AG09309 (cell line): ENCODE data around the gene VPS51.

Experiments
- DNase-seq: peaks from one replicate; pipeline ENCODE4 v3.0.0-alpha.2; 2010; ENCODE audit warnings: low read depth
- H3K4me3 ChIP-seq: 2 replicates; pipeline ENCODE4 v1.5.1; 2011; ENCODE audit warnings: mild to moderate bottlenecking, low read depth, low read length, moderate library complexity; ENCODE audit not compliant: control insufficient read depth
- CTCF ChIP-seq: IDR thresholded peaks from 2 replicates; pipeline ENCODE4 v1.5.1; 2011; ENCODE audit warnings: mild to moderate bottlenecking, low read depth, low read length, inconsistent platforms; ENCODE audit not compliant: insufficient read depth, control insufficient read depth; ENCODE audit errors: missing control alignments

The VPS51 gene

DNA sequence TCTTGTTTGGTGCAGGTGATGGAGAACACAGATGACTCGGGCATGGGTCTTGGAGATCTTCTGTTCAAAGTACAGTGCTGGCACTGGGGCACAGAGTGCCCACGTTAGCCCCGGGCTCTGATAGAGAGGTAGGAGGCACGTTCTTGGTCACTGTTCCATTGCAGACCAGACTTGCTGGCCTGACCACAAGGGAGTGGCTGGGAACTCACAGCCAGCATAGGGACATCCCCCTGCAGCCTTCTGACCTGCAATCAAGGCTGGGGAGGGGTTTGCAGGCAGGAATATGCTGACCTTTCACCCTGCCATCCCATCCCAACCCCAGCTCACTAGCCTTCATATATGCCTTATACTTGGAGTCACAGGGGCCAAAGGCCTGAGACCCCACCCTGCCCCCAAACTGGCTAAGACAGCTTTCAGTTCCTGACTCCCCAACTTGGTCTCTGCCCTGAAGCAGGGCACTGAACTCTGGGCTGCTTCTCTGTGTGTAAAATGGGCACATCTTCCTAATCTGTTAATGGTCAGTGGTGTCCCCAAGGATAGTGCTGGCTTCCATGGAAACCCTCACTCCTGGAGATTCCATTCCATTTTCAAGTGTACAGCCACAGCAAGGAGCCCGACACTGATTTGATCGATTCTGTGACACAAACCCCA is 30.7 kb downstream of the VPS51 start:
- no peak overlapping the region for H3K4me3 ChIP-seq
- no peak for DNase-seq
- no peak for TF ChIP-seq CTCF

- DNase-seq, result no peak
- TF ChIP-seq CTCF, result no peak
These were observed 31.6 kb downstream of the VPS51 start for GRCh38 chr11:65127473-65128181.

GRCh38 chr11:65128182-65129145 is 32.5 kb downstream of the VPS51 start:
- no peak for TF ChIP-seq CTCF
- H3K4me3 ChIP-seq, result no peak overlapping the region

More at GRCh38 chr11:65127473-65128181, 31.6 kb downstream of the VPS51 start:
- no peak overlapping the region for H3K4me3 ChIP-seq

GRCh38 chr11:65129649-65130441 is 33.8 kb downstream of the VPS51 start:
- no peak overlapping the region for H3K4me3 ChIP-seq
- DNase-seq, result no peak
- no peak for TF ChIP-seq CTCF

More at GRCh38 chr11:65128182-65129145, 32.5 kb downstream of the VPS51 start:
- no peak for DNase-seq

GRCh38 chr11:65130631-65131416 is 34.8 kb downstream of the VPS51 start:
- DNase-seq, result no peak
- no peak overlapping the region for H3K4me3 ChIP-seq
- TF ChIP-seq CTCF, result no peak

DNA sequence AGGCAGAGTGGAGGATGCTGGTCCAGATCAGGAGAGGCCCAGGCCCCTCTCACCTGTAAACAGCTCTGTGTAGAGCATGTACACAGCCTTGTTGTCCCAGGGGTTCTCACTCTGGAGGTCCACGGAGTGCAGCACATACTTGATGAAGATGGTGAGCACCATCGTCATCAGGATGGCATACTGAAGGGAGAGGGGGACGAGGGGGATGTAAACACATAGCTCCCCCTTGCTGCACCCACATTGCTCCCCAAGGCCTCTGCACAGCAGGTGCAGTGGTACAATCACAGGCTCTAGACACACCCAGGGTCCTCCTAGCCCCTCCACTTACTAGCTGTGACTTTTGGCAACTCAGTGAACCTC is 35.4 kb downstream of the VPS51 start:
- no peak for DNase-seq
- H3K4me3 ChIP-seq, result no peak overlapping the region
- TF ChIP-seq CTCF, result no peak
